ENCODE results near the gene S1PR2. TPM values are rescaled to one million over a fixed set of nuclear protein-coding genes. Genes with fewer than 3 reads are reported as not detected.

Gene S1PR2
- polyA plus RNA-seq (ENCODE audit: insufficient read length in 4 of 4), result 10 to 100 TPM; 11.6 to 15.1 (median 12.9) TPM

GRCh38 chr19:10230861-10231611, at the start of gene S1PR2:
TSS of gene S1PR2 (minus strand) at chr19:10231331. CDS start at chr19:10224905, 6,426 bp downstream.
- peak in 2 of 4 donors; percentile 41 to 54 for DNase-seq (ENCODE audit: low read depth in 4 of 4, low spot score in 3 of 4)

DNA sequence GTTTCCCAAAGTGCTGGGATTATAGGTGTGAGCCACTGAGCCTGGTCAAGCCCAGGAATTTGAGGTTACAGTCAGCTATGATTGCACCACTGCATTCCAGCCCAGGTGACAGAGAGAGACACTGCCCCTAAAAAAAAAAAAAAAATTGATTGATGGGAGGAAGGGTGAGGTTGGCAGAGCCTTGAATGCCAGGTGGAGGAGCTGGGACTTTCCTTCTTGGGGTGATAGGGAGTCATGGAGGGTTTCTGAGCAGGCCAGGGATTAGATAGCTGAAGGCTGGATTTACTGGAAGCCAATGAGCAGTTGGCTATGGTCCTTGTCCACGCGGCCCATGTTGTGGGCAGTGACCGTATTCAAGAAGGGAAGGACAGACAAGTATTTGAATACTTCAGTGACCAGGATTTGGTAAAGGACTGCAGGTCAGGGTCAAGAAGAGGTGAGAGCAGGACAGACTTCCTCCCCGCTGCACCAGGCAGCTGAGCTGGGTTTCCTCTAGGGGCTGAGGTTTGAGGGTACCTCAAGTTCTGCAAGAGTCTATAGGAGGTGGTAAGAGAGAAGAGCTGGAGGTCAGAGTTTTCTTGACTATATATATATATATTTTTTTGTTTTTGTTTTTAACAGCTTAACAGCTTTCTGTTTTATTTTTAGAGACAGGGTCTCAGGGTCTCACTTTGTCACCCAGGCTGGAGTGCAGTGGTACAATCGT, 48.8 kb upstream of the S1PR2 start:
- DNase-seq (ENCODE audit: low read depth in 4 of 4, low spot score in 3 of 4), result no peak

GRCh38 chr19:10278935-10279334, 47.8 kb upstream of the S1PR2 start:
- DNase-seq (ENCODE audit: low read depth in 4 of 4, low spot score in 3 of 4), result no peak

GRCh38 chr19:10277795-10278589, 46.9 kb upstream of the S1PR2 start:
- DNase-seq (ENCODE audit: low read depth in 4 of 4, low spot score in 3 of 4), result no peak

- DNase-seq (ENCODE audit: low read depth in 4 of 4, low spot score in 3 of 4), result no peak
Measured at GRCh38 chr19:10274589-10274988, 43.5 kb upstream of the S1PR2 start.

DNA sequence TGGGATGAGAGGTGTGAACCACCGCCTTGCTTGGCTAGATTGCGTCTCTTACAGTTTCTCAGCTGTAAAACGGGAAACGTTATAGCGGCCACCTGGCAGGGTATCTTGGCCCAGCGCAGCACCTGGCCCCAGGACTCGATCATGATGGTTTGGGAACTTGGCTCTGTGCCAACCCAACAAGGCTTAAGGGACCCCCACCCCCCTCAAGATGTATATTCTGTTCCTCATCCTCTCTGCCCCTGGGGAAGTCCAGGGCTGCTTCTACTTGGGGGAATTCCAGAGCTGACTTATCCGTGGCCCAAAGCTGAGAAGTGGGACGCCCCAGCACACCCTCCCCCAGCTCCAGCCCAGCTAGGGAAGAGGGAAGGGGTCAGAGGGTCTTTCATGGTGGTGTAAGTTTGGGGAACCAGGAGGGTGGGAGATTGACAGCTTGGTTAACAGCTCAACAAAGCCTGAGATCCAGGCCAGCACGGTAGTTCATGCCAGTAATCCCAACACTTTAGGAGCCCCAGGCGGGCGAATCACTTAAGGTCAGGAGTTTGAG, 40.5 kb upstream of the S1PR2 start:
- DNase-seq (ENCODE audit: low read depth in 4 of 4, low spot score in 3 of 4), result no peak

DNA sequence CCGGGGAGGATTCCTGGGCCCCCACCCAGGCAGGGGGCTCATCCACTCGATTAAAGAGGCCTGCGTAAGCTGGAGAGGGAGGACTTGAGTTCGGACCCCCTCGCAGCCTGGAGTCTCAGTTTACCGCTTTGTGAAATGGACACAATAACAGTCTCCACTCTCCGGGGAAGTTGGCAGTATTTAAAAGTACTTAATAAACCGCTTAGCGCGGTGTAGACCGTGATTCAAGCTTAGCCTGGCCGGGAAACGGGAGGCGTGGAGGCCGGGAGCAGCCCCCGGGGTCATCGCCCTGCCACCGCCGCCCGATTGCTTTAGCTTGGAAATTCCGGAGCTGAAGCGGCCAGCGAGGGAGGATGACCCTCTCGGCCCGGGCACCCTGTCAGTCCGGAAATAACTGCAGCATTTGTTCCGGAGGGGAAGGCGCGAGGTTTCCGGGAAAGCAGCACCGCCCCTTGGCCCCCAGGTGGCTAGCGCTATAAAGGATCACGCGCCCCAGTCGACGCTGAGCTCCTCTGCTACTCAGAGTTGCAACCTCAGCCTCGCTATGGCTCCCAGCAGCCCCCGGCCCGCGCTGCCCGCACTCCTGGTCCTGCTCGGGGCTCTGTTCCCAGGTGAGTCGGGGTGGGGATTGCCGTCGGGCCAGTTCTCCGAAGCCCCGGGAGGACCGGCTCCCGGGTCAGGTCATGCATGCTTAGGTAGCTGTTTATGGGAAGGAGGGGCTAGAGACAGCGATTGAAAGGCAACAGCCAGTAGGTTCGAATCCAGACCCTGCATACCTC, 39.7 kb upstream of the S1PR2 start, which contains the start of gene ICAM1:
ICAM1 (plus strand) TSS at position 505 of the 779 bp plus-strand sequence; CDS start at position 545, 40 bp downstream.
- DNase-seq (ENCODE audit: low read depth in 4 of 4, low spot score in 3 of 4), result no peak

- no peak for DNase-seq (ENCODE audit: low read depth in 4 of 4, low spot score in 3 of 4)
Measured at GRCh38 chr19:10270180-10270615, 39.1 kb upstream of the S1PR2 start.

- peak in 1 of 4 donors; percentile 50 for DNase-seq (ENCODE audit: low read depth in 4 of 4, low spot score in 3 of 4)
Measured at GRCh38 chr19:10269333-10270179, 38.4 kb upstream of the S1PR2 start.

GRCh38 chr19:10268071-10268470, 36.9 kb upstream of the S1PR2 start:
- DNase-seq (ENCODE audit: low read depth in 4 of 4, low spot score in 3 of 4), result no peak

GRCh38 chr19:10266706-10267105, 35.6 kb upstream of the S1PR2 start:
- no peak for DNase-seq (ENCODE audit: low read depth in 4 of 4, low spot score in 3 of 4)

GRCh38 chr19:10262771-10263170, 31.6 kb upstream of the S1PR2 start:
- DNase-seq (ENCODE audit: low read depth in 4 of 4, low spot score in 3 of 4), result no peak

- DNase-seq (ENCODE audit: low read depth in 4 of 4, low spot score in 3 of 4), result no peak
Measured at GRCh38 chr19:10260141-10260584, 29.0 kb upstream of the S1PR2 start.

- peak in 1 of 4 donors; percentile 69 for DNase-seq (ENCODE audit: low read depth in 4 of 4, low spot score in 3 of 4)
Measured at GRCh38 chr19:10259162-10259905, 28.2 kb upstream of the S1PR2 start.

DNA sequence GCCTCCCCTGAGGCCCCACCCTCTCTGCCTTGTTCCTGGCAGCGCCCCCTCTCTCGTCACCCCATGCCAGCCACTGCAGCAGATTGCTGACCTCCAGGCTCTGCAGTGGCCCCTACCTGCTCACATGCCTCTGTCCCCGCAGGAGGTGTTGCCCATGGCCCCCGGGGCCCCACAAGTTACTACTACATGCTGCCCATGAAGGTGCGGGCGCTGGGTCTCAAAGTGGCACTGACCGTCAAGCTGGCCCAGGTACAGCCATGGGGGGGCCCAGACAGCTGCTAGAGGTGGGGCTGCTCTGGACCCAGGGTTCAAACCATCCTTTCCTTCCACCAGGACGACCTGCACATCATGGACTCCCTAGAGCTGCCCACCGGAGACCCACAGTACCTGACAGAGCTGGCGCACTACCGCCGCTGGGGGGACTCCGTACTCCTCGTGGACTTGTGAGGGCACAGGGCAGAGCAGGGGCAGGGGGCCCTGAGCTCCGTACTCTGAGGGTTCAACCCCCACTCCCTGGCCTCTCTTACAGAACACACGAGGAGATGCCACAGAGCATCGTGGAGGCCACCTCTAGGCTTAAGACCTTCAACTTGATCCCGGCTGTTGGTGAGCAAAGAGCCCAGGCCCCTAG, 27.1 kb upstream of the S1PR2 start:
- DNase-seq (ENCODE audit: low read depth in 4 of 4, low spot score in 3 of 4), result no peak

GRCh38 chr19:10256970-10257615, 26.0 kb upstream of the S1PR2 start:
- DNase-seq (ENCODE audit: low read depth in 4 of 4, low spot score in 3 of 4), result no peak

DNA sequence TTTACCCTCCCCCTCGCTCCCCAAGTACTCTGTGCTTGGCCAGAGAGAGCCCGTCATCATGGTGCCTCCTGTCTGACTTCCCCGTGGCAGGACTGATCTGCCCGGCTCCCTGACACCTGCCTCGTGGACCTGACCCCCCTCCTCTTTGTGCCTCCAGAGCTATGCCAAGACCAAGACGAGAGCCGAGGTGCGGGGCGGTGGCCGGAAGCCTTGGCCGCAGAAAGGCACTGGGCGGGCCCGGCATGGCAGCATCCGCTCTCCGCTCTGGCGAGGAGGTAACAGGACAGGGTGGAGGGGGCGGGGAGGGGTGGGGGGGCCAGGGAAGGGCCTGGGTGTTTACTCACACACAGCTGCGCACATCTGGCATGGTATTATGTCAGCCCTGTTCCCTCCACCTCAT, 25.4 kb upstream of the S1PR2 start:
- no peak for DNase-seq (ENCODE audit: low read depth in 4 of 4, low spot score in 3 of 4)

All from left renal pelvis (tissue), 4 donors.